IPS-15b (cell line): ENCODE data around the gene KLF16.

Source experiments
- H3K27me3 ChIP-seq: one replicate; pipeline ENCODE4 v1.6.1; 2013; ENCODE audit warnings: low read length; ENCODE audit not compliant: control insufficient read depth, insufficient read depth
- H3K36me3 ChIP-seq: one replicate; pipeline ENCODE4 v1.6.1; 2013; ENCODE audit warnings: low read length; ENCODE audit not compliant: control insufficient read depth, insufficient read depth
- H3K4me1 ChIP-seq: one replicate; pipeline ENCODE4 v1.6.1; 2013; ENCODE audit warnings: mild to moderate bottlenecking, low read length; ENCODE audit not compliant: control insufficient read depth, insufficient read depth
- H3K4me3 ChIP-seq: one replicate; pipeline ENCODE4 v1.5.1; 2013; ENCODE audit warnings: low read depth, low read length
- H3K9ac ChIP-seq: one replicate; pipeline ENCODE4 v1.6.1; 2013; ENCODE audit warnings: low read depth, mild to moderate bottlenecking, low read length
- H3K9me3 ChIP-seq: one replicate; pipeline ENCODE4 v1.6.1; 2013; ENCODE audit warnings: mild to moderate bottlenecking, low read length; ENCODE audit not compliant: control insufficient read depth, insufficient read depth

KLF16 gene

GRCh38 chr19:1841209-1841924 is 22.0 kb downstream of the KLF16 start:
- no peaks in the 10 kb centered on the region for H3K4me1 ChIP-seq
- no peaks in the 10 kb centered on the region for H3K9me3 ChIP-seq
- H3K27me3 ChIP-seq, result no peaks in the 10 kb centered on the region
- H3K4me3 ChIP-seq, result no peak overlapping the region
- peaks cover 6% of the 10 kb centered on the region for H3K36me3 ChIP-seq
- H3K9ac ChIP-seq, result no peak overlapping the region

GRCh38 chr19:1840541-1841115 is 22.8 kb downstream of the KLF16 start:
- H3K36me3 ChIP-seq, result peaks cover 6% of the 10 kb centered on the region
- H3K4me3 ChIP-seq, result no peak overlapping the region
- H3K4me1 ChIP-seq, result no peaks in the 10 kb centered on the region
- no peaks in the 10 kb centered on the region for H3K27me3 ChIP-seq
- no peak overlapping the region for H3K9ac ChIP-seq
- H3K9me3 ChIP-seq, result no peaks in the 10 kb centered on the region

GRCh38 chr19:1839658-1840540 is 23.5 kb downstream of the KLF16 start:
- Histone ChIP-seq H3K27me3 (no peaks in the 10 kb centered on the region), H3K9ac (no peak overlapping the region), H3K9me3 (no peaks in the 10 kb centered on the region), H3K4me1 (no peaks in the 10 kb centered on the region), H3K36me3 (peaks cover 6% of the 10 kb centered on the region), H3K4me3 (no peak overlapping the region)

GRCh38 chr19:1837625-1838105 is 25.7 kb downstream of the KLF16 start:
- Histone ChIP-seq H3K27me3 (no peaks in the 10 kb centered on the region), H3K9me3 (no peaks in the 10 kb centered on the region), H3K4me3 (no peak overlapping the region), H3K9ac (no peak overlapping the region), H3K36me3 (peaks cover 9% of the 10 kb centered on the region), H3K4me1 (no peaks in the 10 kb centered on the region)

GRCh38 chr19:1837222-1837565 is 26.2 kb downstream of the KLF16 start:
- Histone ChIP-seq H3K9ac (no peak overlapping the region), H3K9me3 (no peaks in the 10 kb centered on the region), H3K4me3 (no peak overlapping the region), H3K4me1 (no peaks in the 10 kb centered on the region), H3K27me3 (no peaks in the 10 kb centered on the region), H3K36me3 (peaks cover 9% of the 10 kb centered on the region)

- Histone ChIP-seq H3K36me3 (peaks cover 9% of the 10 kb centered on the region), H3K4me3 (no peak overlapping the region), H3K9me3 (no peaks in the 10 kb centered on the region), H3K27me3 (no peaks in the 10 kb centered on the region), H3K9ac (no peak overlapping the region), H3K4me1 (no peaks in the 10 kb centered on the region)
Measured at GRCh38 chr19:1836458-1837221, 26.7 kb downstream of the KLF16 start.

- Histone ChIP-seq H3K4me3 (no peak overlapping the region), H3K36me3 (peaks cover 10% of the 10 kb centered on the region), H3K9ac (no peak overlapping the region), H3K4me1 (no peaks in the 10 kb centered on the region), H3K27me3 (no peaks in the 10 kb centered on the region), H3K9me3 (no peaks in the 10 kb centered on the region)
Measured at GRCh38 chr19:1833540-1833939, 29.8 kb downstream of the KLF16 start.

GRCh38 chr19:1832046-1832663 is 31.2 kb downstream of the KLF16 start:
- Histone ChIP-seq H3K4me1 (no peaks in the 10 kb centered on the region), H3K4me3 (no peak overlapping the region), H3K9me3 (no peaks in the 10 kb centered on the region), H3K9ac (no peak overlapping the region), H3K36me3 (peaks cover 14% of the 10 kb centered on the region), H3K27me3 (no peaks in the 10 kb centered on the region)

- Histone ChIP-seq H3K4me1 (no peaks in the 10 kb centered on the region), H3K27me3 (no peaks in the 10 kb centered on the region), H3K9me3 (no peaks in the 10 kb centered on the region), H3K9ac (no peak overlapping the region), H3K36me3 (peaks cover 16% of the 10 kb centered on the region), H3K4me3 (no peak overlapping the region)
Measured at GRCh38 chr19:1830978-1831377, 32.4 kb downstream of the KLF16 start.

GRCh38 chr19:1830568-1830967 is 32.8 kb downstream of the KLF16 start:
- Histone ChIP-seq H3K36me3 (peaks cover 19% of the 10 kb centered on the region), H3K4me1 (no peaks in the 10 kb centered on the region), H3K27me3 (no peaks in the 10 kb centered on the region), H3K4me3 (no peak overlapping the region), H3K9ac (no peak overlapping the region), H3K9me3 (no peaks in the 10 kb centered on the region)

- no peaks in the 10 kb centered on the region for H3K27me3 ChIP-seq
- peaks cover 20% of the 10 kb centered on the region for H3K36me3 ChIP-seq
- H3K4me3 ChIP-seq, result no peak overlapping the region
- H3K9ac ChIP-seq, result no peak overlapping the region
- H3K4me1 ChIP-seq, result no peaks in the 10 kb centered on the region
- H3K9me3 ChIP-seq, result no peaks in the 10 kb centered on the region
Measured at GRCh38 chr19:1829958-1830357, 33.4 kb downstream of the KLF16 start.
